Measurements from ENCODE around the gene MICALL1.

MICALL1 gene

DNA sequence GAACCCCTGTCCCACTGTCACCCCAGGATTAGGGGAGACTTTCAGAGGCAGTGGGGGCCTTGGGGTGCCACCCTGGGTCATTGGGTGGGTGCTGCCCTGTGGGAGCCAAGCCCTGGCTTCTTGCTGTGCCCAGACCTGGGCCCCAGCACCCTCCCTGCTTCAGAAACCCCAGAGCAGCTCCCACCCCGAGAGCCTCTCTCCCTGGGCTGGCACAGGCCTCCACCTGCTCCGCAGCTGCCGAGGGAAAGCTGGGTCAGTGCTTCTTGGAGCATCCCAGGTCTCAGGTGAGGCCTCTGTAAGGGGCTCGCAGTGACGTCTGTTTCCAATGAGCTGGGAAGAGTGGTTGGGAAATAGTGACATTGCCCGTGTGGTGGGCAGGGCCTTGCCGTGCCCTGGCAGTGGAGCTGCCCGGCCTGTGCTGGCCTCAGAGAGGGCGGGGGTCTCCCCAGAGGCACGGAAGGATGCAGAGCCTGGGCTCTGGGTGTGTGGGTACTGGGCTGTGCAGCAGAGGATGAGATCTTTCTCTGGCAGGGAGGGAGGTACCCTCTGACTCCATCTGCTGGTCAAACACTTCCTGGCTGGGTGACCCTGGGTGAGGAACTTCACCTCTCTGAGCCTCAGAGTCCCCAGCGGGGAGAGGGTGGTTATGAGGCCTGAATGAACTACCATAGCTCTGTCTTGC is 24.3 kb downstream of the MICALL1 start:
- Histone ChIP-seq H3K36me3 (ENCODE audit: control insufficient read depth, insufficient read depth, low read length) (no peaks in the 10 kb centered on the region), H3K4me1 (ENCODE audit: control insufficient read depth, insufficient read depth, low read length) (no peaks in the 10 kb centered on the region), H3K27ac (ENCODE audit: insufficient read depth, low read depth, low read length, poor library complexity, severe bottlenecking) (no peak overlapping the region), H3K9me3 (ENCODE audit: control insufficient read depth, low read length) (no peaks in the 10 kb centered on the region), H3K27me3 (ENCODE audit: control insufficient read depth, insufficient read depth, low read length, poor library complexity, severe bottlenecking) (no peaks in the 10 kb centered on the region), H3K4me3 (ENCODE audit: insufficient read depth, low read depth, low read length) (no peak overlapping the region)
- WGBS, 2 experiments, result 88 to 93% methylated on average over 11 of the region's 11 CpGs

DNA sequence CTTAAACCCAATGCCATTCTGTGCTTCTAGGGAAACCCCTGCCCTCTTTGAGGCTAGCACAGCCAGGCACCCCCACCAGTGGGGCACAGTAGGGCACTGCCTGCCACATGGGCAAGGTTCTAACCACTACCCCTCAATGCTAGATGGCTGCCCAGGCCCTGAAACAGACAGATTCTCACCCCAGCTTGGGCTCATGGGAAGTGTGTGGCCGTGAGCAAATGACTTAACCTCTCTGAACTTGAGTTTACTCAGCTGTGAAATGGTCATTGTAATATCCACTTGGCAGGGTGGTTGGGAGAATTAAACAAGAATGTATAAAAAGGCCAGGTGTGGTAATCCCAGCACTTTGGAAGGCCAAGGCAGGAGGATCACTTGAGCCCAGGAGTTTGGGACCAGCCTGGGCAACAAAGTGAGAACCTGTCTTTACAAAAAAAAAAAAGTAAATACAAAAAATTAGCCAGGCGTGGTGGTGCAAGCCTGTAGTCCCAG is 24.9 kb downstream of the MICALL1 start:
- Histone ChIP-seq H3K27me3 (ENCODE audit: control insufficient read depth, insufficient read depth, low read length, poor library complexity, severe bottlenecking) (no peaks in the 10 kb centered on the region), H3K4me3 (ENCODE audit: insufficient read depth, low read depth, low read length) (no peak overlapping the region), H3K9me3 (ENCODE audit: control insufficient read depth, low read length) (no peaks in the 10 kb centered on the region), H3K27ac (ENCODE audit: insufficient read depth, low read depth, low read length, poor library complexity, severe bottlenecking) (no peak overlapping the region), H3K36me3 (ENCODE audit: control insufficient read depth, insufficient read depth, low read length) (no peaks in the 10 kb centered on the region), H3K4me1 (ENCODE audit: control insufficient read depth, insufficient read depth, low read length) (no peaks in the 10 kb centered on the region)
- WGBS, 2 experiments, result 96 to 99% methylated on average over 2 of the region's 2 CpGs

DNA sequence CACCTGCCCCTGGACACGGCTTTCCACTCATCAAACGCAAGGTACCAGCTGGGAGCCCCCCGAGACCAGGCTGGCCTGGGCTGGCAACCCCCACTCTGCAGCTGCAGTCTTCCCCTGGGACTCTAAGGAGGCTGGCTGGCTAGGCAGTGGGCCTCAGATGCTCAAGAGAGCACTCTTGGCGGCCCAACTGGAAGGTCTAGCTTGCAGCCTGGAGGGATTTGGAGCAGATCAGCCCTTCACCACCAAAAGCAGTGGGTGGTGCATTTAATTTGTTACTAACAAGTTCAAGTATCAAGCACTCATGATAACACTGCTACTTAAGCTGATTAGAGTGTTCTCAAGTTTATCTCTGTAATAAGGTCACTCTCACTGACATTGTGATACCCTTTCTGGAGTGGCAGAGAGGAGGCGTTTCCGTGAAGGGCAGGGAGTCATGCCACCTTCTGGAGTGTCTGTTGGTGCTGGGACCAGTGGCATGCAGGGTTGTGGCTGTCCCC is 25.8 kb downstream of the MICALL1 start:
- Histone ChIP-seq H3K27ac (ENCODE audit: insufficient read depth, low read depth, low read length, poor library complexity, severe bottlenecking) (no peak overlapping the region), H3K36me3 (ENCODE audit: control insufficient read depth, insufficient read depth, low read length) (no peaks in the 10 kb centered on the region), H3K4me3 (ENCODE audit: insufficient read depth, low read depth, low read length) (no peak overlapping the region), H3K9me3 (ENCODE audit: control insufficient read depth, low read length) (no peaks in the 10 kb centered on the region), H3K27me3 (ENCODE audit: control insufficient read depth, insufficient read depth, low read length, poor library complexity, severe bottlenecking) (no peaks in the 10 kb centered on the region), H3K4me1 (ENCODE audit: control insufficient read depth, insufficient read depth, low read length) (no peaks in the 10 kb centered on the region)
- WGBS, 2 experiments, result 92 to 93% methylated on average over 6 of the region's 6 CpGs

DNA sequence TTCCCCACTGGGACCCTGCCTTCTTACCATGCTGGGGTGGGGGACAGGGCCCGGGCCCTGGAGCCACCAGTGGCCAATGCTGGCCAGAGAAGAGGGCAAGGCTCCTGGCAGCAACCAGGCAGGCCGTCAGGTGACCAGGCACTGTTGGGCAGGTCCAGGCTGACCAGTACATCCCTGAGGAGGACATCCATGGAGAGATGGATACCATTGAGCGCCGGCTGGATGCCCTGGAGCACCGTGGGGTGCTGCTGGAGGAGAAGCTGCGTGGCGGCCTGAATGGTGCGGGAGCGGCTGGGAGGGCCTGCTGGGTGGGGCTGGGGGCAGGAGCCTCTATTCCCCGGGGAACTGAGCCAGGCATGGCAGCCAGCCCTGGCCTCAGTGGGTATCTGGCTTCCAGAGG is 26.3 kb downstream of the MICALL1 start:
- 93 to 94% methylated on average over 10 of the region's 10 CpGs for WGBS, 2 experiments
- no peak overlapping the region for H3K27ac ChIP-seq (ENCODE audit: insufficient read depth, low read depth, low read length, poor library complexity, severe bottlenecking)
- H3K4me3 ChIP-seq (ENCODE audit: insufficient read depth, low read depth, low read length), result no peak overlapping the region
- H3K27me3 ChIP-seq (ENCODE audit: control insufficient read depth, insufficient read depth, low read length, poor library complexity, severe bottlenecking), result no peaks in the 10 kb centered on the region
- no peaks in the 10 kb centered on the region for H3K9me3 ChIP-seq (ENCODE audit: control insufficient read depth, low read length)
- H3K4me1 ChIP-seq (ENCODE audit: control insufficient read depth, insufficient read depth, low read length), result no peaks in the 10 kb centered on the region
- no peaks in the 10 kb centered on the region for H3K36me3 ChIP-seq (ENCODE audit: control insufficient read depth, insufficient read depth, low read length)

DNA sequence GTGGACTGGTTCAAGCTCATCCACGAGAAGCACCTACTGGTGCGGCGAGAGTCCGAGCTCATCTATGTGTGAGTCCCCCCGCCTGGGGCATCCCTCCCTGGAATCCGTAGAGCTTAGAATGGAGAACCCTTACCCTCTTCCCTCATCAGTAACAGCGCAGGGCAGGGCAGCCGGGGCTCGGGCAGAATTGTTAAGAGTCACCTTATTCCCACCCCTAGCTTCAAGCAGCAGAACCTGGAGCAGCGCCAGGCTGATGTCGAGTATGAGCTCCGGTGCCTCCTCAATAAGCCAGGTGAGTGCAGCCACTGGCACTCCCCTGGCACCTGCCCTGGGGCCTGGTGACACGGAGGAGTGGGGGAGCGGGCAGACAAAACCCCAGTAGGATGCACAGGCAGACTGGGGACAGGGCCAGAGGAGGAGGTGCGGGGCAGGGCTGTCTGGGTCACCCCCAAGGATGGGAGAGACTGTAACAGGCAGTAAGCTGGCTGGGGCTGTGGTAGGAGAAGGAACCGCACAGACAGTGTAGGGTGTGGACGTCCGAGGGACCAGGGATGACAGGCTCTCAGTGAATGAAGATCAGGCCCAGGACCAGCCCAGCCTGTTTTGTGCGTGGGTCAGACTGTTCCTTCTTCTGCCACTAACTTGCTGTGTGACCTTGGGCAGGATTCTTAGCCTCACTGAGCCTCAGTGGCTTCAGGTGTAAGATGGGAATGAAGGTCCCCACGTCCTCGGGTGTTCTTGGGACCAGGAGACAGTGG is 26.9 kb downstream of the MICALL1 start:
- Histone ChIP-seq H3K27ac (ENCODE audit: insufficient read depth, low read depth, low read length, poor library complexity, severe bottlenecking) (no peak overlapping the region), H3K4me3 (ENCODE audit: insufficient read depth, low read depth, low read length) (no peak overlapping the region), H3K36me3 (ENCODE audit: control insufficient read depth, insufficient read depth, low read length) (no peaks in the 10 kb centered on the region), H3K9me3 (ENCODE audit: control insufficient read depth, low read length) (no peaks in the 10 kb centered on the region), H3K4me1 (ENCODE audit: control insufficient read depth, insufficient read depth, low read length) (no peaks in the 10 kb centered on the region), H3K27me3 (ENCODE audit: control insufficient read depth, insufficient read depth, low read length, poor library complexity, severe bottlenecking) (no peaks in the 10 kb centered on the region)
- 94% methylated on average over 21 of the region's 21 CpGs for WGBS, 2 experiments

DNA sequence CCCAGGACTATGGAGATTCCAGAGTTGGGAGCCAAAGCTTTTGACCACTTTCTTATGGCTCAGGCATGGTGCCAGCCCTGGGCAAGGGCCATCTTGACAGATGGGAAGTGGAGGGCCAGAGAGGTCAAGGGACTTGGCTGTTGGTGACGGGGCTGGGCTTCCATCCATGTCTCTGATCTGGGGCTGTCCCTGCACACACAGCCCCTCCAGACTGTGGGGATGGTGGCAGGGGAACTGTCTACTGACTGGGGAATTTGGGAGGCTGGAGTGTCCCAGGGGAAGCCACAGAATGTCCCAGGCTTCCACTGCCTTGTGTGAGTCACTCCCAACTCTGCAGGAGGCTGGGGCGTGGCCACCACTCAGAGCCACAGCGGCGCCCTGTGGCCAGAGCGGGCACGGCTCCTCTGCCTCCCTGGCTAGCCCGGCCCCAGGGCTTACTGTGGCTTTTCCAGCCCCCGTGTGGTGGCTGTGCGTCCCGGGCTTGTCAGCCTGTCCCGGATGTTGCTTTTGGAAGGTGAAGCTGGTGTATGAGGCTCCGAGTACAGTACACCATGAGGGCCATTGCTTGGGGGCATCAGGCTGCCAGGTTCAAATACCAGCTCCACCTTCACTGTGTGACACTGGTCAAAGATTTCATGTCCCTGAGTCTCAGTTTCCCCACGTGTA is 27.7 kb downstream of the MICALL1 start:
- Histone ChIP-seq H3K27me3 (ENCODE audit: control insufficient read depth, insufficient read depth, low read length, poor library complexity, severe bottlenecking) (no peaks in the 10 kb centered on the region), H3K36me3 (ENCODE audit: control insufficient read depth, insufficient read depth, low read length) (no peaks in the 10 kb centered on the region), H3K4me3 (ENCODE audit: insufficient read depth, low read depth, low read length) (no peak overlapping the region), H3K9me3 (ENCODE audit: control insufficient read depth, low read length) (no peaks in the 10 kb centered on the region), H3K4me1 (ENCODE audit: control insufficient read depth, insufficient read depth, low read length) (no peaks in the 10 kb centered on the region), H3K27ac (ENCODE audit: insufficient read depth, low read depth, low read length, poor library complexity, severe bottlenecking) (no peak overlapping the region)
- WGBS, 2 experiments, result 20% methylated on average over 13 of the region's 13 CpGs

DNA sequence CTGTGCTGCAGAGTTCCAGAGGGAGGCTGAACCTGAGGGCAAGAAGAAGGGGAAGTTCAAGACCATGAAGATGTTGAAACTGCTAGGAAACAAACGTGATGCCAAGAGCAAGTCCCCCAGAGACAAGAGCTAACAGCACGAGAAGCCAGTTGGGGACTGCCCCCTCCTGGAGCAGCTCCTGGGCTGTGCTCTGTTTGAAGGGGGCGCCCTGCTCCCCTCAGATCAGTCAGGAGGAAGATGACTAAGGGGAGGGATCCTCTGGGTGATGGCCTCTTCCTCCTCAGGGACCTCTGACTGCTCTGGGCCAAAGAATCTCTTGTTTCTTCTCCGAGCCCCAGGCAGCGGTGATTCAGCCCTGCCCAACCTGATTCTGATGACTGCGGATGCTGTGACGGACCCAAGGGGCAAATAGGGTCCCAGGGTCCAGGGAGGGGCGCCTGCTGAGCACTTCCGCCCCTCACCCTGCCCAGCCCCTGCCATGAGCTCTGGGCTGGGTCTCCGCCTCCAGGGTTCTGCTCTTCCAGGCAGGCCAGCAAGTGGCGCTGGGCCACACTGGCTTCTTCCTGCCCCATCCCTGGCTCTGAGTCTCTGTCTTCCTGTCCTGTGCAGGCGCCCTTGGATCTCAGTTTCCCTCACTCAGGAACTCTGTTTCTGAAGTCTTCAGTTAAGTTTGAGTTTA is 34.7 kb downstream of the MICALL1 start:
- Histone ChIP-seq H3K27me3 (ENCODE audit: control insufficient read depth, insufficient read depth, low read length, poor library complexity, severe bottlenecking) (no peaks in the 10 kb centered on the region), H3K27ac (ENCODE audit: insufficient read depth, low read depth, low read length, poor library complexity, severe bottlenecking) (no peak overlapping the region), H3K9me3 (ENCODE audit: control insufficient read depth, low read length) (no peaks in the 10 kb centered on the region), H3K4me1 (ENCODE audit: control insufficient read depth, insufficient read depth, low read length) (no peaks in the 10 kb centered on the region), H3K36me3 (ENCODE audit: control insufficient read depth, insufficient read depth, low read length) (peaks cover 3% of the 10 kb centered on the region), H3K4me3 (ENCODE audit: insufficient read depth, low read depth, low read length) (no peak overlapping the region)
- WGBS, 2 experiments, result 88% methylated on average over 12 of the region's 12 CpGs

DNA sequence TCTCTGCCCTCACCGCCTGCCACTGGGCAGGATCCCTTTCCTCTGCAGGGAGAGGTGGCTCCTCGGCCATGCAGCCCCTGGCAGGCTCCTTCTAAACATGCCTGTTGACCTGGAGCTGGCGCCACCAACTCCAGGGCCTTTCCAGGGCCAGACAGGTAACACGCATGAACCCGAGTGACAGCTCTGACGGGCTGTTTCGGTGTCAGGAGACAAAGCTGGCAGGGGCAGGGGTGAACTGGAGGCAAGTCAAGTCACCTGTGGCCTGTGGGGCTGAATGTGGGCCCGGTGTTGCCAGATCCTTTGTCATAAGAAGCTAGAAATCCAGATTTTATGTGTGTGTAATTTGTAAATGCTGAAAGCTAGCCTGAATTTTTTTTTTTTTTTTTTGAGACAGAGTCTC is 36.0 kb downstream of the MICALL1 start:
- Histone ChIP-seq H3K9me3 (ENCODE audit: control insufficient read depth, low read length) (no peaks in the 10 kb centered on the region), H3K27ac (ENCODE audit: insufficient read depth, low read depth, low read length, poor library complexity, severe bottlenecking) (no peak overlapping the region), H3K36me3 (ENCODE audit: control insufficient read depth, insufficient read depth, low read length) (peaks cover 3% of the 10 kb centered on the region), H3K27me3 (ENCODE audit: control insufficient read depth, insufficient read depth, low read length, poor library complexity, severe bottlenecking) (no peaks in the 10 kb centered on the region), H3K4me3 (ENCODE audit: insufficient read depth, low read depth, low read length) (no peak overlapping the region), H3K4me1 (ENCODE audit: control insufficient read depth, insufficient read depth, low read length) (no peaks in the 10 kb centered on the region)
- 94% methylated on average over 8 of the region's 8 CpGs for WGBS, 2 experiments

DNA sequence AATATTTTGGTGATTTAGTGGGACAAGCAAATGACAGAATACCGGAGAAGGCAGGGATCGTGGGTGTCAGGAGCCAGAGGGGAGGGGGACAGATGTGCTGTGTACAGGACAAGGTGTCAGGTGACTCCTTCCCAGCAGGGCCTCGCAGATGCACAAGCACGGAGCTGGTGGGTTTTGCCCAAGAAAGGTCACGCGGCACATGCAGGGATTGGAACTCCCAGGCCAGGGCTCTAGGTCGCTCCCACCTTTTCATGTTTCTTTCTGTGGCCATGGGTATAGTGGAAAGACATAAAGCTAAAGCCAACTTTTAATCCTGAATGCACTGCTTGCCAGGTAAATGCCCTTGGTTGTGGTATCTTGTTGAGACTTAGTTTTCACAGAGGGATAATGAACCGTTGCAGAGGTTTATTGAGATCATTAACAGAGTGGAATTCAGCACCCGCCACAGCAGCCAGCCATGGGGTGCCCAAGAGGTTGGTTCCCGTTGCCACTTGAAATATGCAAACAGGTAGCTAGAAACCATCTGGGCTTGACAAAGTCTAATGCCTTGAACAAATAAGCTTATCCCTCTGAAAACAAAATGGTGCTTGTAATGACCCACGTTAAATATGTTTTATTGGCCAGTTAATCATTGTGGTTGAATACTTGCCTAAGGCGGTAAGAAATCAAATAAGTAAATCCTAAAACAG is 37.2 kb downstream of the MICALL1 start:
- H3K36me3 ChIP-seq (ENCODE audit: control insufficient read depth, insufficient read depth, low read length), result peaks cover 3% of the 10 kb centered on the region
- H3K4me3 ChIP-seq (ENCODE audit: insufficient read depth, low read depth, low read length), result no peak overlapping the region
- H3K27ac ChIP-seq (ENCODE audit: insufficient read depth, low read depth, low read length, poor library complexity, severe bottlenecking), result no peak overlapping the region
- no peaks in the 10 kb centered on the region for H3K4me1 ChIP-seq (ENCODE audit: control insufficient read depth, insufficient read depth, low read length)
- 93 to 94% methylated on average over 12 of the region's 12 CpGs for WGBS, 2 experiments
- H3K9me3 ChIP-seq (ENCODE audit: control insufficient read depth, low read length), result no peaks in the 10 kb centered on the region
- no peaks in the 10 kb centered on the region for H3K27me3 ChIP-seq (ENCODE audit: control insufficient read depth, insufficient read depth, low read length, poor library complexity, severe bottlenecking)
